Stimulated activated CD8-positive, alpha-beta memory T cell treated with anti-CD3 and anti-CD28 coated beads, Interleukin-12 subunit alpha, Interleukin-12 subunit beta, amount 100 ng/mL, for 24 hours (primary cell): ENCODE results near the gene TNK2.
"Not testable (repeated sequence)": the region's sequence is repeated elsewhere in the genome, so short reads cannot be mapped to it uniquely, and the experiment has no call there.

Source experiments
- DNase-seq: peaks from one replicate; pipeline ENCODE4 v3.0.0-alpha.2; 2020; ENCODE audit errors: extremely low read depth

The TNK2 gene

DNA sequence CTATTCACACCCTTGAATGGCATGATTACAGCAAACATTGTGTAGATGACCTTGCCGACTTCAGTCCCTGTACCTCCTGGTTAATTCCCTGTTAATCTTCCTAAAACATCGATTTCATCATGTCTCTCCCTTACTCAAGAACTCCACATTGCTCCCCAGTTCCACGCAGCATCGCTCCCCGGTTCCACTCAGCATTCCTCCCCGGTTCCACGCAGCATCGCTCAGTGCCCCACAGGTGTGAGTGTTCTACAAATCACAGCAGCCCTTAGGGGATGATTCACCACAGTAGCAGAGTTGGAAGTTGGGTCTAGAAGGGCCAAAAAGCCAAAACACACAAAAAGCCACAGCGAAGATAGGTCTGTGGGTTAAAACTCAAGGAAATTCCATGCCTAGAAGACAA, 8.6 kb upstream of the TNK2 start:
- no peak for DNase-seq

DNA sequence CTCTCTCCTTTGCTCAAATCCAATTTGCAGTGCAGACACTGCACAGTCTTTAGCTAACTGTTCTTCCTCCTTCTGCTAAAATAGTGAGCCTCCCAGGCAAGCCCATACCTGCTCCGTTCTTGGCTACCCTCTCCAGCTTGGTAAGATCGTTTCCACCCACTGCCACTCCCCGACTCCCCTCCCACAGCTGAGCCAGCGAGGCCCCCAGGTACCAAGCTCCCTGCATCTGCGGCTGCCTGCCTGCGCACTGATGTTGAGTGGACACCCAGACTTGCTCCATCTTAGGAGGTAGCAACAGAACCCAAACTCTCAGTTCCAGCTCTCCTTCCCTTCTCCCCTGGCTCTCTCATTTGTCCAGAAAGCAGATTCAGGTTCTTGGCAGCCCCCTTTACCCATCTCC, 7.9 kb upstream of the TNK2 start:
- DNase-seq, result no peak

DNA sequence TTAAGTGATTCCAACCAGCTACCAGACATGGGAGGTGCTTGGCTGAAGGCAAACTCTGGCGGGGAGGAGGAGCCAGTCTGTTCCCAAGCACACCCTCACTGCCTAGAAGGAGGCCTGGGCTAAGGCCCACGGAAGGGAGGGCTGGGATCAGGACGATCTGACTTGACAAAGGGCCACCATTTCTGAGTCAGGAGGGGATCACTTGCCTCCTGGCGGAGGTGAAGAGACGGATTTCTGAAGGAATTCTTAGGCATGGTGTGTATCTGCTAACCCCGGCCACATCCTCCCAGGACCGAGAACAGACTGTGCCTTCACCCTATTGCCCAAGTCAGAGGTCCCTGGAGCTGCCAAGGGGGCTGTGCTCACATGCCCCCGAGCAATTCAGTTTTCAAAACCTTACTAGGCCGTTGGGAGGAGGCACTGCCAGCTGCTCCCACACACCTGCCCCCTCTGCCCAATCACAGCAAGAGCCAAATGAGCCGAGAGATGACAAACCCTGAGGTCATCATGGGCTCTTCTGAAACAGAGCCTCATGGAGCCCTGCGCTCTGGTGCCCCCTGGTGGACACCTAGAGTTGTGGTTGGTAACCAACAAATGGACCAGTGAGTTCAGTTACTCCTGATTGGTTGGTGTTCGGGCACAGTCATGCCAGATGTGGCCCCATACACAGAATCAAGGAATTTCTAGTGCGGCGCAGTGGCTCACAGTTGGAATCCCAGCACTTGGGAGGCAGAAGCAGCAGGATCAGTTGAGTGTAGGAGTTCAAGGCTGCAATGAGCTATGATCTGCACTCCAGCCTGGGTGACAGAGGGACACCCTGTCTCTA, 6.5 kb upstream of the TNK2 start:
- DNase-seq, result peak; percentile 89

DNA sequence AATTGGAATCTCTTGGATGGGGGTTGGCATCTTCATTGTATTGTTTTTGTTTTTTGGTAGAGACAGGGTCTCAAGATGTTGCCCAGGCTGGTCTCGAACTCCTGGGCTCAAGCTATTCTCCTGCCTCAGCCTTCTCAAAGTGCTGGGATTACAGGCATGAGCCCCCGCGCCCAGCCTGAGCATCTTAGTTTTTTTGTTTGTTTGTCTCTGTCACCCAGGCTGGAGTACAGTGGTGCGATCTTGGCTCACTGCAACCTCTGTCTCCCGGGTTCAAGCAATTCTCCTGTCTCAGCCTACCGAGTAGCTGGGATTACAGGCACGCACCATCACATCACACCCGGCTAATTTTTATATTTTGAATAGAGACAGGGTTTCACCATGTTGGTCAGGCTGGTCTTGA, 5.8 kb upstream of the TNK2 start:
- not testable (repeated sequence) for DNase-seq

DNA sequence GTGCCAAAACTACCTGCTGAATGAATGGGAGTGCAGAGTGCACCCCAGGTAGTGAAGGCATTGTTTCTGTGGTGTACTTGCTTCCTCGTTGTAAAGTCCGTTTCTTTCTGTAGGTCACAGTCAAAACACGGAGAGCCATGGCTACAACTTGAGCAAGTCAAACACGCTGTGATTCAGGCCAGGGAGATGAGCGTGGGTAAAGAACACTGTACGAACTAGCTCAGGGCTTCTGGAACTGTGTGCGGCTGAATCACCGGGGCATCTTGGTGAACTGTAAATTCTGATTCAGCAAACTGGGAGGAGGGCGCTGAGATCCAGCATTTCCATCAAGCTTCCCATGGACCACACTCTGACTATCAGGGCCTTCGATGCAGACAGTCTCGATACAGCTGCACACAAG, 5.0 kb upstream of the TNK2 start:
- DNase-seq, result no peak

DNA sequence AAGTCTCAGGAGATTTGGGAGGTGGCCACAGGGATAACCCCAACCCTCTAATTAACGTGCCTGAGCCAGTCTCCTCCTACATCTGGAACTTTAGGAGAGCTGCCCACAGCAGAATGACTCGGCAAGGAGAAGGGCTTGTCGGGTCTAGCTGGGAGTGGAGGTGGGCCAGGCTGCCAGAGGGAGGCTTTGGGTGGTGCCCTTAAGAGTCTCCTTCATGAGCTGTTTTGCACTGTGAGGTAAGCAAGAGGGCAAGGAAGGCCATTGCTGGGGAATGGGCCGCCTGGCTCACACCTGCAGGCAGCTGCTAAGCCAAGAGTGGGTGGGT, 3.6 kb upstream of the TNK2 start:
- DNase-seq, result no peak

DNA sequence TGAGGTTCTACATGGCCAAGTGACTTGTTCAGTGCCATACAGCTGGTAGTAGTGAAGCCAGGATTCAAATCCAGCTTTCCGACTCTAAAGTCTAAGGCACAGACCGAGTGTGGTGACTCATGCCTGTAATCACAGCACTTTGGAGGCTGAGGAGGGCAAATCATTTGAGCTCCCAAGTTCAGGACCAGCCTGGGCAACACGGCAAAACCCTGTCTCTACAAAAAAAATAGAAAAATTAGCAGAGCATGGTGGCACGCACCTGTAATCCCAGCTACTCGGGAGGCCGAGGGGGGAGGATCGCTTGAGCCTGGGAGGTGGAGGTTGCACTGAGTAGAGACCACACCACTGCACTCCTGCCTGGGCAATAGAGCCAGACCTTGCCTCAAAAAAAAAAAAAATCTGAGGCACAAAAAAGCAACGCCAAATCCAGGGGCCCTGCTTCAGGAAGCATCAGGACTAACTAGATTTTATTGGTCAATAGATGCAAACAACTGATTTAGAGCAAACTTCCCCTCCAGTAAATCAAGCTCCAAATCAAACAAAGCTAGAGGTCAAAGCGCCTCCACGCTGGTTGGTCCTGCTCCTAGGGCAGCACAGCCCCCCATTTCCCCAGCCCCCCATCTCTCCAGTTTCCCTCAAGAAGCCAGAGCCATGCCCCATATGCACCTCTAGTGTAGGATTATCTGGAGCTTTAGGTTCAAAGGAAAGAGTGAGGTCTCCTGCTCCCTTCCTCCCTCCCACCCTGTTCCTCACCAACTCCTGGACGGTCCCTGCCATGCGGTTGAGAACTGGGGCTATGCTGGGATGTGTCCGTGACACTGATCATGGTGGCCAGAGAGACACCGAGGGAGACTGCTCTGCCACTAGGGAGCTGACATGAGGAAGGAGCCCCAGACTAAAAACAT, 2.9 kb upstream of the TNK2 start:
- no peak for DNase-seq

DNA sequence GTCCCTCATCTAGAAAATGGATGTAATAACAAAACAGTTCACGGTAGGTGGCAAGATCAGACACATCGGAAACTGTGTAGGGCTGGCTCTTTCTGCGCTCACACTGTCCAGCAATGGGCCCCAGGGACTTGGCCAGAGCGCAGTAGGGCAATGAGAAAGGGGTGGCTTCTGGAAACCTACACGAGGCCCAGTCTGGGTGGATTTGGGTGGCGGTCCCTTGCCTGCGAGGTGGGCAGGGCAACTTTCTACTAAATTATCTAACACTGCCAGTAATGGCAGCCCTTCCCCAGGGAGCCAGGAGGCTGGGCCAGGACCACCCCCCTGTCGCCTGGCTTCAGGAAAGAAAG, 2.1 kb upstream of the TNK2 start:
- DNase-seq, result no peak

DNA sequence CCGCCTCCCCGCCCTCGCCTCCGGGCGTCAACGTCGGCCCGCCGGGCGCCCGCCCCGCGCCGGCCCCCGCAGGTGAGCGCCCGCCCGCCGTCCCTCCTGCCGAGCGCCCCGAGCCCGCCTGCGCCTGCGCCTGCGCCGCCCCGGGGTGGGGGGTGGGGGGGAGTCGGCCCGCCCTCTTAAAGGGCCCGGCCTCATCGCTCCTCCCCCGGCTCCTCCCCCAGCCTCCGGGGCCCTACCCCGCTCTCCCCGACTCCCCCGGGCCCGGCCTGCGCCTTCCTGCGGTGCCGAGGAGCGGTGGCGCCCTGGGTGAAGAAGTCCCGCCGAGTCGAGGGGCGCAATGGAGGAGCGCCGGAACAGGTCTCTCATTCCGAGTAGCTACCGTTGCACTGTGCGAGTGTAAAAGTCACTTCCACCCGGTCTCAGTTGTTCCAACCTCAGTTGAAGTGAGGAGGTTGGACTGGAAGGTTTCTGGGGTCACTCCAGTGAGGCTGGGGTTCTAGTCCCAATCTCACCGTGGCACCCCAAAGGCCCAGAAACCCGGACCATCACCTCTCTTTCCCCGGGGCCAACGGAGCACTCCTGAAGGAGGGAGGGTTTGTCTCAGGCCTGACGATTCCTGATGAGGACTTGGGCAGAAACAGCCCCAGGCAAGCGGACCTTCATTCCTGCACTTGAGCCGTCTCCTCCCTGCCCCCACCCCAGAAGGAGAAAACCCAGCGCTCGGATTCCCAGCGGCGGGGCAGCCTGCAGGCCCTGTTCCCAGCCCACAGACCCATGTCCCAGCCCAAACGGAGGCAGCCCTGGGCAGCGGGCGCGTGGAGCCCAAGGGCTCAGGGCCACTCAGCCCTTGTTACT, 1.5 kb upstream of the TNK2 start:
- DNase-seq, result no peak

DNA sequence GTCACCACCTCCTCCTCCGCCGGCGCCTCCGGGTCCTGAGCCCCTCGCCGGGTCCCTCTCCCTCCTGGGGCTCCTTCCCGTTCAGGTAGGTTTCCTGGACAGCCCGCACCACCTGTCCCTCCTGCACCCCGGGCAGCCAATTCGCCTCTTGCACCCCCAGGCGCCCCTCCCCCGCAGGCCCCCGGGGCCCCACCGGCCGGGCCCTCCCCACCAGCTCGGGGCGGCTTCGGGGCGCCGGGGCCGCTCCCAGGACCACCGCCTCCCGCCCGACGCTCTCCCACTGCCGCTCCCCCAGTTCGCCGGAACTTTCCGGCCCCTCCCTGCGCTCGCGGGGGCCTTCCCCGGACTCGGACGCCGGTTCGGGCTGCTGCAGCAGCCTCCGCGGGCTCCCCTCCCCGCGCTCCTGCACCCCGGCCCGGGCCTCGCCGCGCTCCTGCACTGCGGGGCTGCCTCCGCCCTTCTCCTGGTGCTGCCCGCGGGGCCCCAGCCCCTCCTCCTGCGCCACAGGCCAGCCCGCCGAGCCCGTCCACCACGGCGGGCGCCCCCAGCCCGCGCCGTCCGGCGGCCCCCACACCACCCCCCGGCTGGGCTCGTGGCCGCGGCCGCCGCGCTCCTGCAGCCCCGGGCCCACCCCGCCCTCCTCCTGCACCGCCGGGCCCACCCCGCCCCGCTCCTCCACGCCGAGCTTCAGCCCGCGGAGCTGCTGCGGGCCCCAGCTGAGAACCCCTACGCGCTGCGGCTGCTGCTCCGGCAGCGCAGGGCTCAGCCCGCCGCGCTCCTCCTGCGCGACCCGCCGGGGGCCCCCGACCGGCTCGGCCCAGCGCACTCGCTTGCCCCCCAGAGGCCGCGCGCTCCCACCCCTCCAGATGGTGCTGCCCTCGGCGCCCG, 587 bp upstream of the TNK2 start:
- no peak for DNase-seq

DNA sequence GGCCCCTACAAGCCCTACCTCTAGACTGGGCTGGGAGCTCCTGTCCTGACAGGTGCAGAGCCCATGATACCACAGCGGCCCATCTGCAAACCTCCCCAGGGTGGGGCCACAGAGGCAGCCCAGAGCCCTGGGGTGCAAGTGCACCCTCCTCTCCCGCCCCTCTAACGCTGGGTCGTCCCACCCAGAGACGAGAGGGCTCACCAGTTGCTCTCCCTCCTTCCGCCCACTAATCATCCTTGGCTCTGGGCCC, 742 bp downstream of the TNK2 start:
- DNase-seq, result no peak

DNA sequence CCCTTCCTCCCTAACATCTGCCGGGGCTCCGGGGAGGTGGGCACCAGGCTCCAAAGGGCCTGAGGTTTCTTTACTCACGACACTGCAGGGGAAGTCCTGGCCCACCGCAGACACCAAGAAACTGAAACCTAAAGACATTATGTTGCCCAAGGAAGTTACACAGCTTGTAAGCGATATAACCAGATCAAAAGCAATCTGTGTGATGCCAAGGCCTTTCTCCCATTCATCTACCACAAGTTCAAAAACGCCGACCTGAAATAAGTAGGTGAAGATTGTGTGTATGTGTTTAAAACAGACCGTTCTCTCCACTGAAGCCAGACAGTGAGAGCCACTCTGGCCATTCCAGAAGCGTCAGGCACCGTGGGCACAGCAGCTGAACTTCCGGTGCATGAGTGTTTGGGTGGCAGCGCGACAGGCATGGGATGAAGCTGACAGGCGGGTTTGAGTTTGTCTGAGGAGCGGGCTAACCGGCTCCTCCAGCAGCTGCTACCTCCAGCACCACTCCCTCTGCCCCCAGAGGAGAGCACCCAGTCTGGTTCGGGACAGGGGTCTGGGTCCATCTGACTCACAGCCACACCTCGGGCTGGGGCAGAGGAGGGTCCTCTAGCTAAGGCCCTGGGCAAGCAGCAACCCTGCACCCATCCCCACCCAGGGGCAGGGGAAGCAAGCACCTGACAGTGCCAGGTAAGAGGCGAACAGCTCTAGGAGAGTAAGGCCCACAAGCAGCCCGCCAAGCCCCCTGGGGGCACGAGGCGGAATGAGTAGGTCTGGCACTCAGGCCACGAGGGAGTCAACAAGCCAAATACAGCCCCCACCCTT, 1.3 kb downstream of the TNK2 start:
- no peak for DNase-seq

DNA sequence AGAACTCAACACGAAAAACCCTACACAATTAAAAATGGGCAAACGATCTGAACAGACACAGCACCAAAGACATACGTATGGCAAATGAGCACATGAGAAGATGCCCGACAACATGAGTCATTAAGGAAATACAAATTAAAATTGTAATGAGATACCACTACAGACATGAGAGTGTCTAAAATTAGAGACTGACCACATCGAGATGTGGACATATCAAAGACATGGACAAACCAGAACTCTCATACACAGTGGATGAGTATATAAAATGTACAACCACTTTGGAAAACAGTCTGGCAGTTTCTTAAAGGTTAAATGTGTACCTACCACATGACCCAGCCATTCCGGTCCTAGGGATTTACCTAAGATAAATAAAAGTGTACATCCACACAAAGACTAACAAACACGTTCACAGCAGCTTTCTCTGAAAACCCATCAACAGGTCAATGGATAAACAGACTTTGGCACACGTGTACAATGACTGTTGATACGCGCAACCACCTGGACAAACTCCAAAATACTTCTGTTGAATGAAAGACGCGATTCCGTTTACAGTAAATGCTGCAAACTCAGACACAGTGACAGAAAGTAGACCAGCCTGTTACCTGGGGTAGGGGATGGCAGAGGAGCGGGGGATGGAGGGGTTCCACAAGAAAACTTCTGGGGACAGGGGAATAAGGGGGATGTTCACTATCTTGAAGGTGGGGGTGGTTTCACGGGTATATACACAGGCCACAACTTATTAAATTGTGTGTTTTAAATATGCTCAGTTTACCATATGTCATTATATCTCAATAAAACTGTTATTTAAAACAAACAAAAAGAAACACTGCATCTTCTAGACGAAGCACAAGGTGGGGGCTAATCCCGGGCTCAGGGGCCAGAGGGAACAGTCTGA, 2.1 kb downstream of the TNK2 start:
- no peak for DNase-seq

DNA sequence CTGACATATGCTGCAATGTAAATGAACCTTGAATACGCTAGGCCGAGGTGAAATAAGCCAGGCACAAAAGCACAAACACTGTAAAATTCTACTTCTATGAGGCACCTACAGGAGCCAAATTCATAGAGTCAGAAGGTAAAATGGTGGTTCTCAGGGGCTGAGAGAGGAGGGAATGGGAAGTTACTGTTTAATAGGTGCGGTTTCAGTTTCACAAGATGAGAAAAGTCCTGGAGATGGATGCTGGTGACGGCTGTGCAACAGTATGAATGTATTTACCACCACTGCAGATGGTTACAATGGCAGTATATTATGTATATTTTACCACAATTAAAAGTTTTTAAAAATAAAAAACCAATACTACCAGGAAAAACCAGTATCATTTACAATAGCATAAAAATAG, 4.0 kb downstream of the TNK2 start:
- DNase-seq, result no peak

DNA sequence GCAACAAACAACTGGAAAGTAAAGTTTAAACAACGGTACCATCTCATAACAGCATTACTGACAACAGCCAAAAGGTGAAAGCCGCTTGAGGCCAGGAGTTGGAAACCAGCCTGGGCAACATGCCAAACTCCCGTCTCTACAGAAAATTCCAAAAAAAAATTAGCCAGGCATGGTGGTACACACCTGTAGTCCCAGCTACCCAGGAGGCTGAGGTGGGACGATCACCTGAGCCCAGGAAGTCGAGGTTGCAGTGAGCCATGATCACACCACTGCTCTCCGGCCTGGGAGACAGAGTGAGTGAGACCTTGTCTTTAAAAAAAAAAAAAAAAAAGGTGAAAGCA, 4.4 kb downstream of the TNK2 start:
- DNase-seq, result no peak

DNA sequence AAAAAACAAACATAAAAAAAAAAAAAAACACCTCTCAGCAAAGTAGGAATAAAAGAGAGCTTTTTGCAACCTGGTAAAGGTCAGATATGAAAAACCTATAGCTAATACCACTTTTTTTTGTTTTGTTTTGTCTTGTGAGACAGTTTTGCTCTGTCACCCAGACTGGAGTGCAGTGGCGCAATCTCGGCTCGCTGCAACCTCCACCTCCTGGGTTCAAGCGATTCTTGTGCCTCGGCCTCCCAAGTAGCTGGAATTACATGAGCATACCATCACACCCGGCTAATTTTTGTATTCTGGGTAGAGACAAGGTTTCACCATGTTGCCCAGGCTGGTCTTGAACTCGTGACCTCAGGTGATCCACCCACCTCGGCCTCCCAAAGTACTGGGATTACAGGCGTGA, 5.7 kb downstream of the TNK2 start:
- DNase-seq, result not testable (repeated sequence)

DNA sequence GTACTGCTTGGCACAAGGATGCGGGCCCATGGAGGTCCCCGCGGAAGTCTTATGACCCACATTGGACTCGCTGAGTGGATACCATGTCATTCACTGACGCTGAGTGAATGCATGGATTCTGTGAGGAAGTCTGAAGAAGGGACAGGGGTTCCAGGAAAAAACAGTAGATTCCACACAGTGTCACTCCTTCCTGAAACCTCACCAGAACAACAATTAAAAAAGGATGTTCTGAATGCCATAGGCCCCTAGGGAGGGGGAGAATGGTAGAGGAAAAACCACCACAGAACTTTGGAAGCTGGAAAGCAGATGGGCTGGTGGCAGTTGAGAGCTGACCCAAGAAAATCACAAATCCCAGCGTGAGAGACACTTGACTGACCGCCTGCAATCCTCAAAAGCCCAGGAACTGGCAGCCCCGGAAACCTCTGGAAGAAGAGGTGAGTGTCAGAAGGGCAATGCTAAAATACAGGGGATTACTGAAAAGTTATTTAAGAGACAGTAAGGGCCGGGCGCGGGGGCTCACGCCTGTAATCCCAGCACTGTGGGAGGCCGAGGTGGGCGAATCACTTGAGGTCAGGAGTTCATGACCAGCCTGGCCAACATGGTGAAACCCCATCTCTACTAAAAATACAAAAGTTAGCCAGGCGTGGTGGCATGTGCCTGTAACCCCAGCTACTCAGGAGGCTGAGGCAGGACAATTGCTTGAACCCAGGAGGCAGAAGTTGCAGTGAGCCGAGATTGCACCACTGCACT, 6.3 kb downstream of the TNK2 start:
- not testable (repeated sequence) for DNase-seq

DNA sequence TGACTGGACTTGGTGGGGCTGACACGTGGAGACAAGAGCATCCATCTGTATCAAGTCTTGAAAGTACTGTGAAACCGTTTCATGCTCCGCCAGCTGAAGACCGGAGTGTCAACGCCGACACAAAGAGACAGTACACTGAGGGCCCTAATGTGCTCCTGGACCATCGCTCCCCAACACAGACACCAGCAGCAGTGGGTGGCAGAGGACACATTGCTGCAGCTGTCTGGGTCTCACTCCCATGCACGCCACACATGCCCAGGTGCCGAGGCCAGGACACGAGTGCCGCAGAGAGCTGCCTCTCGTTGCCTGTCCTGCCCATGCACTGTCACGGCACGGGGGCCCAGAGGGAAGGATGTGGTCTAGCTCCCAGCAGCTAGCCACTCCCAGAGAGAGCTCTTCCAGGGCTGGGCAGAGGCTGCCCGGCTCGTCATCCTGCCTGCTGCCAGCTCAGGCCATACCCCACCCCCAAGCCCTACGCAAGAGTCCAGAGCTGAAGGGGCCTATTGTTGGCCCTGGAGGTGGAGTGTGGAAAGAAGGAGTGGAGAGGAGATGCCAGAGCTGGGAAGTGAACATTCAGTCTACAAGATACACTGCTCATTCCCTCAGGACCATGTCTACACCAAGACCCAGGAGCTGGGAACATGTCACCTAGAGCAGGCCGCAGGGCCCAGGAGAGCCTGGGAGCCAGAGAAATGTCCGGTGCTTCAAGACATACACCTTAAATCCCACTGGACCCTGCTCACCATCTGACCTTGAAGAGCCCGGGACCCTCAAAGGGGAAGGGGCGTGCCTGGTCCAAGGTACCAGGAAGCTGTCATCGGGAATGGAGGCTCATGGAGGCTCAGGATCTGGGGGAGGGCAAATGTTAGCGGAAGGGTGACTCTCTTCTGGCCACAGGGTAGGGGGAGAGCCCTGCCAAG, 7.7 kb downstream of the TNK2 start:
- DNase-seq, result no peak
